ENCODE measurements around the gene COL10A1.

DNA sequence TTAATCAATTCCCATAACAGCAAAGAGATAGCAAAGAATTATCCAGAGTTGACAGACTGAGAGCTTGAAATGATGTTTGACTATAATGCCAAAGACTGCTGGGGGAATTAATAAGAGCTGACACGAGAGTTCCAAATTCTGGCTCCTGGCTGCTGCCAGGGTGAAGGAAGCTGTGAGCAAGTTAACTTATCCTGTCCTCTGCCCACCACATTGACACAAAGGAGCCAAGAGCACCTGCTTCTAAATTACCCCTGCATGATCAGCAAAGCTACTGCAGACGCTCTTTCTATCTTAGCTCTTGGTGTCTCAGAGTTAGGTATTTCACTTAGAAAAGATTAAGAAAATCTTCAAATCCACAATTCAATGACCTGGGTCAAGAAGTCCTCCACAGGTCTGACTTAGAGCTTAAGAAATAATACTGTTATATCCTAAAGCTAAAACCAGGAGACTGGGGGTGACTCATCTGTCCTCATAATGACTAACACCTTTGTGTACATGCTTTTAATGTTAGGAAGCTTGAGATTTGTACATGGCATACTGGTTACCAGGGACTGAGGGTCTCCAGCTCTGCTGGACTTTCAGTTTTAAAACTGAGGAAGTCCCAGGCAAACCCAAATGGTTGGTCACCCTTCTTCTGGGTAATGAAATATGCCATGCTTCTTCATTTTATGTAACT, 52.0 kb downstream of the COL10A1 start:
- TF ChIP-seq, protein P1, sequence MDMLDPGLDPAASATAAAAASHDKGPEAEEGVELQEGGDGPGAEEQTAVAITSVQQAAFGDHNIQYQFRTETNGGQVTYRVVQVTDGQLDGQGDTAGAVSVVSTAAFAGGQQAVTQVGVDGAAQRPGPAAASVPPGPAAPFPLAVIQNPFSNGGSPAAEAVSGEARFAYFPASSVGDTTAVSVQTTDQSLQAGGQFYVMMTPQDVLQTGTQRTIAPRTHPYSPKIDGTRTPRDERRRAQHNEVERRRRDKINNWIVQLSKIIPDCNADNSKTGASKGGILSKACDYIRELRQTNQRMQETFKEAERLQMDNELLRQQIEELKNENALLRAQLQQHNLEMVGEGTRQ (IDR thresholded peaks at IDR 0.05) = no peak
- TF ChIP-seq, protein P2, sequence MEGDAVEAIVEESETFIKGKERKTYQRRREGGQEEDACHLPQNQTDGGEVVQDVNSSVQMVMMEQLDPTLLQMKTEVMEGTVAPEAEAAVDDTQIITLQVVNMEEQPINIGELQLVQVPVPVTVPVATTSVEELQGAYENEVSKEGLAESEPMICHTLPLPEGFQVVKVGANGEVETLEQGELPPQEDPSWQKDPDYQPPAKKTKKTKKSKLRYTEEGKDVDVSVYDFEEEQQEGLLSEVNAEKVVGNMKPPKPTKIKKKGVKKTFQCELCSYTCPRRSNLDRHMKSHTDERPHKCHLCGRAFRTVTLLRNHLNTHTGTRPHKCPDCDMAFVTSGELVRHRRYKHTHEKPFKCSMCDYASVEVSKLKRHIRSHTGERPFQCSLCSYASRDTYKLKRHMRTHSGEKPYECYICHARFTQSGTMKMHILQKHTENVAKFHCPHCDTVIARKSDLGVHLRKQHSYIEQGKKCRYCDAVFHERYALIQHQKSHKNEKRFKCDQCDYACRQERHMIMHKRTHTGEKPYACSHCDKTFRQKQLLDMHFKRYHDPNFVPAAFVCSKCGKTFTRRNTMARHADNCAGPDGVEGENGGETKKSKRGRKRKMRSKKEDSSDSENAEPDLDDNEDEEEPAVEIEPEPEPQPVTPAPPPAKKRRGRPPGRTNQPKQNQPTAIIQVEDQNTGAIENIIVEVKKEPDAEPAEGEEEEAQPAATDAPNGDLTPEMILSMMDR (IDR thresholded peaks at IDR 0.05) = no peak
- TF ChIP-seq, protein P3, sequence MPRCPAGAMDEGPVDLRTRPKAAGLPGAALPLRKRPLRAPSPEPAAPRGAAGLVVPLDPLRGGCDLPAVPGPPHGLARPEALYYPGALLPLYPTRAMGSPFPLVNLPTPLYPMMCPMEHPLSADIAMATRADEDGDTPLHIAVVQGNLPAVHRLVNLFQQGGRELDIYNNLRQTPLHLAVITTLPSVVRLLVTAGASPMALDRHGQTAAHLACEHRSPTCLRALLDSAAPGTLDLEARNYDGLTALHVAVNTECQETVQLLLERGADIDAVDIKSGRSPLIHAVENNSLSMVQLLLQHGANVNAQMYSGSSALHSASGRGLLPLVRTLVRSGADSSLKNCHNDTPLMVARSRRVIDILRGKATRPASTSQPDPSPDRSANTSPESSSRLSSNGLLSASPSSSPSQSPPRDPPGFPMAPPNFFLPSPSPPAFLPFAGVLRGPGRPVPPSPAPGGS (IDR thresholded peaks at IDR 0.05) = no peak
- TF ChIP-seq, protein P4, sequence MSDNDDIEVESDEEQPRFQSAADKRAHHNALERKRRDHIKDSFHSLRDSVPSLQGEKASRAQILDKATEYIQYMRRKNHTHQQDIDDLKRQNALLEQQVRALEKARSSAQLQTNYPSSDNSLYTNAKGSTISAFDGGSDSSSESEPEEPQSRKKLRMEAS (IDR thresholded peaks at IDR 0.05) = no peak
- no peak for TF ChIP-seq KDM5A (IDR thresholded peaks at IDR 0.05)

Data from A549 (cell line).